CD4-positive, alpha-beta T cell (primary cell): ENCODE measurements around the gene FSHR. TPM values are rescaled to one million over a fixed set of nuclear protein-coding genes. Genes with fewer than 3 reads are reported as not detected.

Experiments
- ATAC-seq: fragments of 200-7000 bp; cut with Tn5 transposase; one replicate; pipeline ENCODE4 v1.10.0; 2022; ENCODE audit warnings: mild to moderate bottlenecking; ENCODE audit not compliant: poor library complexity
- CTCF ChIA-PET: fragments of 350-600 bp; sonication (Branson Sonifier 250); formaldehyde crosslinking; loops from one replicate; lab custom pipeline; 2021; ENCODE audit warnings: antibody characterized with exemption, inconsistent platforms; lab: Charles Lee
- POLR2A ChIA-PET: fragments of 350-600 bp; sonication (Branson Sonifier 250); formaldehyde crosslinking; loops from one replicate; lab custom pipeline; 2021; ENCODE audit warnings: antibody characterized with exemption, inconsistent platforms; lab: Charles Lee
- DNase-seq, 14 experiments: peaks; one replicate each; pipeline ENCODE4 v3.0.0-alpha.2; 2013 to 2020; ENCODE audit warnings: mixed read lengths in 2 of 14
- H3K27ac ChIP-seq, 2 donors: one replicate each; pipeline versions ENCODE4 v1.5.1 to v1.7.0; 2013; ENCODE audit warnings: low read length in 2 of 2, low read depth in 1 of 2, mild to moderate bottlenecking in 1 of 2
- H3K27me3 ChIP-seq, 2 experiments: 1 replicate in 1 of 2; 2 replicates in 1 of 2; pipeline versions ENCODE4 v1.6.1 to v1.7.0; 2013; ENCODE audit warnings: low read length in 2 of 2, control low read depth in 1 of 2, mild to moderate bottlenecking in 1 of 2, moderate library complexity in 1 of 2; ENCODE audit not compliant: insufficient read depth in 2 of 2, control insufficient read depth in 1 of 2
- H3K36me3 ChIP-seq: one replicate; pipeline ENCODE4 v1.6.1; 2013; ENCODE audit warnings: low read length, control low read depth; ENCODE audit not compliant: insufficient read depth
- H3K4me1 ChIP-seq: one replicate; pipeline ENCODE4 v1.6.1; 2013; ENCODE audit warnings: low read length, control low read depth; ENCODE audit not compliant: insufficient read depth
- H3K4me3 ChIP-seq: one replicate; pipeline ENCODE4 v1.5.1; 2013; ENCODE audit warnings: mild to moderate bottlenecking, low read length, moderate library complexity
- H3K9me3 ChIP-seq, 2 experiments: 1 replicate in 1 of 2; 2 replicates in 1 of 2; pipeline versions ENCODE4 v1.6.1 to v1.7.0; 2013; ENCODE audit warnings: low read length in 2 of 2, mild to moderate bottlenecking in 2 of 2, control low read depth in 1 of 2, moderate library complexity in 1 of 2; ENCODE audit not compliant: control insufficient read depth in 1 of 2, insufficient read depth in 1 of 2
- H3K27ac Mint-ChIP-seq: one replicate; pipeline ENCODE4 v1.8.0; 2020; ENCODE audit warnings: mixed read lengths
- H3K27me3 Mint-ChIP-seq: one replicate; pipeline ENCODE4 v1.8.0; 2021; ENCODE audit warnings: mixed read lengths
- H3K36me3 Mint-ChIP-seq: one replicate; pipeline ENCODE4 v1.8.0; 2021; ENCODE audit warnings: low read depth, mixed read lengths
- H3K4me1 Mint-ChIP-seq: one replicate; pipeline ENCODE4 v1.8.0; 2021; ENCODE audit warnings: low read depth, mixed read lengths
- H3K4me3 Mint-ChIP-seq: one replicate; pipeline ENCODE4 v1.8.0; 2020; ENCODE audit warnings: mild to moderate bottlenecking, mixed read lengths
- H3K9me3 Mint-ChIP-seq: one replicate; pipeline ENCODE4 v1.8.0; 2020; ENCODE audit warnings: mixed read lengths
- intact Hi-C, 2 experiments: fragments of 100-400 bp; cut with DNase I in 1 of 2; cut with micrococcal nuclease in 1 of 2; formaldehyde crosslinking; loops; one replicate each; pipeline versions ENCODE4 v1.15.1 to v1.9.0; 2023 to 2025; cut with DNase I, micrococcal nuclease
- total RNA-seq, 174 experiments: library from RNA in 2 of 174; stranded (reverse) in 2 of 174; gene quantifications; one replicate each; pipeline ENCODE4 v1.2.3 and lab custom pipeline; 2021 to 2026
- TF ChIP-seq, protein P1 (sequence below): fragments of 200-600 bp; IDR thresholded peaks from one replicate; pipeline ENCODE4 v1.8.0; 2022; ENCODE audit warnings: antibody characterized with exemption, mild to moderate bottlenecking

The FSHR gene
- total RNA-seq, 2 experiments from 2014 or later: not detected

DNA sequence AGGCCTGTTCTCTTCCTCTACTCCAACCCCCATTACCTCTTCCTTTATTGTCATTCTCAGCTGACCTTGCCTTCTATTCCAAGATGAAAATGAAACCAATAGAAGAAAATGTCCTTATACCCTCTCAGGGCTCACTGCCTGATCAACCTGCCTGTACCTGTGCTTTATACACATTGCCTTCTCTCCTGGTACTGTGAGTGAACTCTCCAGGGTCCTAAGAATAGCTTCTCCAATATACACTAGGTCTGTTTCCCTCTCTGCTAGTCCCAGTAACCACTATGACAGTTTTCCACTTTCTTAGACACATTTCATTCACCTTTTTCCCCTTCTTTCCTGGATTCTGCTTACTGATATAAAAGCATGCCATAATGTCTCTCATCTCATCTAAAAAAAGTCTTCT lies 85.7 kb downstream of the FSHR start:
- H3K4me1 ChIP-seq: no peaks in the 10 kb centered on the region
- Mint-ChIP-seq H3K36me3 (no peaks in the 10 kb centered on the region), H3K4me3 (no peak overlapping the region), H3K4me1 (no peaks in the 10 kb centered on the region), H3K9me3 (peaks cover 4% of the 10 kb centered on the region), H3K27me3 (no peaks in the 10 kb centered on the region), H3K27ac (no peak overlapping the region)
- H3K9me3 ChIP-seq: no peaks in the 10 kb centered on the region
- ATAC-seq: no peak
- intact Hi-C loops: no loop called here
- ChIA-PET POLR2A (no interaction called here), CTCF (no interaction called here)
- H3K36me3 ChIP-seq: no peaks in the 10 kb centered on the region
- TF ChIP-seq, protein P1, sequence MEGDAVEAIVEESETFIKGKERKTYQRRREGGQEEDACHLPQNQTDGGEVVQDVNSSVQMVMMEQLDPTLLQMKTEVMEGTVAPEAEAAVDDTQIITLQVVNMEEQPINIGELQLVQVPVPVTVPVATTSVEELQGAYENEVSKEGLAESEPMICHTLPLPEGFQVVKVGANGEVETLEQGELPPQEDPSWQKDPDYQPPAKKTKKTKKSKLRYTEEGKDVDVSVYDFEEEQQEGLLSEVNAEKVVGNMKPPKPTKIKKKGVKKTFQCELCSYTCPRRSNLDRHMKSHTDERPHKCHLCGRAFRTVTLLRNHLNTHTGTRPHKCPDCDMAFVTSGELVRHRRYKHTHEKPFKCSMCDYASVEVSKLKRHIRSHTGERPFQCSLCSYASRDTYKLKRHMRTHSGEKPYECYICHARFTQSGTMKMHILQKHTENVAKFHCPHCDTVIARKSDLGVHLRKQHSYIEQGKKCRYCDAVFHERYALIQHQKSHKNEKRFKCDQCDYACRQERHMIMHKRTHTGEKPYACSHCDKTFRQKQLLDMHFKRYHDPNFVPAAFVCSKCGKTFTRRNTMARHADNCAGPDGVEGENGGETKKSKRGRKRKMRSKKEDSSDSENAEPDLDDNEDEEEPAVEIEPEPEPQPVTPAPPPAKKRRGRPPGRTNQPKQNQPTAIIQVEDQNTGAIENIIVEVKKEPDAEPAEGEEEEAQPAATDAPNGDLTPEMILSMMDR: no peak
- no peak overlapping the region for H3K4me3 ChIP-seq
- no peak for DNase-seq
- H3K27me3 ChIP-seq: no peaks in the 10 kb centered on the region
- no peak overlapping the region for H3K27ac ChIP-seq

DNA sequence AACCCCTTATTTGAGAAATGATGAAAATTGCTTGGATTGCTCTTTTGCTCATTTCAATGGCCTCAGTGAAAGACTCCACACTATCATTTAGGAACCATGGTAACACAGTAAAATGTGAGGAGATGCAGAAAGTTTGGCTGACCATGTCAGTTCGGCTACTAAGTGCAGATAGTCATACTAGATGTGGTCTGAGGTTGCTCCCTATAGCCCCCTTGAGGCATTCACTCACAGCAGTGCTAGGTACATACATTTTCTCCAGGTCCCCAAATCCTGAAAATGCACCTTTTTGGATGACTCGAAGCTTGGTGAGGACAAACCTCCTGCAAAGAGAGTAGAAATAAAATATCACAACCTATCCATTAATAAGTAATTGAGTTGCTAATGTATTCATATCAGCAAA lies 86.3 kb downstream of the FSHR start:
- Mint-ChIP-seq H3K9me3 (peaks cover under 1% of the 10 kb centered on the region), H3K36me3 (no peaks in the 10 kb centered on the region), H3K4me1 (no peaks in the 10 kb centered on the region), H3K27me3 (no peaks in the 10 kb centered on the region), H3K4me3 (no peak overlapping the region), H3K27ac (no peak overlapping the region)
- no peak for ATAC-seq
- Histone ChIP-seq H3K4me3 (no peak overlapping the region), H3K36me3 (no peaks in the 10 kb centered on the region), H3K27me3 (no peaks in the 10 kb centered on the region), H3K9me3 (no peaks in the 10 kb centered on the region), H3K4me1 (no peaks in the 10 kb centered on the region), H3K27ac (no peak overlapping the region)
- ChIA-PET CTCF (no interaction called here), POLR2A (no interaction called here)
- intact Hi-C loops: no loop called here
- TF ChIP-seq, protein P1: no peak
- no peak for DNase-seq

DNA sequence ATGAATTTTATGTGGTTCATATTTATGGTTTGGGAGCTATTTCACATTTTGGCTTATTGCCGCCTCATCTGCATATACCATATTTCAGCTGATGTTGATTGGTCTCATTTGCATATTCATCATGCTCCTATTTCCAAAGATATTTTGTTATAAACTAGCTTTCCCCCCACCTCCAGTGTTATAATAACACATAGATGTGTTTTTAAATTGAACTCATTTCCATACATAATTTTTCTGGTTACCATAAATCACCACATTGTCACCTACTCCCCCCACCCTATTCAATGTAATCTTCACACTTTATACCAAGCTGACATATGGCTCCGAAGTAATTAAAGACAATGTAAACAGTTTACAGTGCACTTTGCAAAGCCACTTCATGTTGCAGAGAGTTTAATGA lies 101.2 kb downstream of the FSHR start:
- Mint-ChIP-seq H3K9me3 (peaks cover 17% of the 10 kb centered on the region), H3K36me3 (no peaks in the 10 kb centered on the region), H3K27me3 (peaks cover 4% of the 10 kb centered on the region), H3K27ac (no peak overlapping the region), H3K4me3 (no peak overlapping the region), H3K4me1 (no peaks in the 10 kb centered on the region)
- H3K9me3 ChIP-seq: peaks cover 7 to 8% of the 10 kb centered on the region in 2 experiments
- DNase-seq (no peak), ATAC-seq (no peak)
- no peak overlapping the region for H3K27ac ChIP-seq
- H3K27me3 ChIP-seq: no peaks in the 10 kb centered on the region
- TF ChIP-seq, protein P1: no peak
- POLR2A ChIA-PET: no interaction called here
- intact Hi-C loops: no loop called here
- no peaks in the 10 kb centered on the region for H3K4me1 ChIP-seq
- no peaks in the 10 kb centered on the region for H3K36me3 ChIP-seq
- H3K4me3 ChIP-seq: no peak overlapping the region
- CTCF ChIA-PET: no interaction called here
